ENCODE results near the gene RXRG.

The RXRG gene

DNA sequence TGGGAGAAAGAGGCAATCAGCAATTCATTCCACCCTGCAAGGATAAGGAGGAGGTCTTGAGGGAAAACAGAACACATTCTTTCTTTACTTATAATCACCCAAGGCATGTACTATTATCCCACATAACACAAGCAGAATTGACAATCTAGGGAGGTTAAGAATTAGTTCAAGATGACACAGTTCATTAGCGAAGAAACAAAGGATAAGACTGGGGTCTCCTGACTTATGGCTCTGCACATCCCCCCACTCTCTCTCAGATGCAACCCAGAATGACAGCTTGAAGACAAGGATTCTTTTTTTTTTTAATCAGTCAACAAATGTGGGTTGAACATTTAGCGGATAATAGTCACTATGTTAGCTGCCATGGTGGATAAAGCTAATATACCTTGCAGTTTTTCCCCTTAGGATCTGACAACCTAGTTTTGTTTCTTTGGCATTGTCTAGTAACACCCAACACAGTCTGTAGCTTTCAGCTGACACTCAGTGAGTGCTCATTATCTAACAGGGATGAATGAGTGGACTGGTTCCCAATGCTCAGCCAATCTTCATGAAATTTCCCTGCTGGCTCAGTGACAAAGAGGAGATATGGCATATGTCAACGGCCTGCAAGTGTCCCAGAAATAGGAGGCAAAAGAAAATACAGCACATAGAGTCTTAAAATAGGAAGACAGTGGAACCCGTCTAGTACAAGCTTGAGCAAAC, 35.1 kb downstream of the RXRG start:
- no peaks in the 10 kb centered on the region for H3K4me1 ChIP-seq (ENCODE audit: insufficient read depth, low read length)
- no peaks in the 10 kb centered on the region for H3K36me3 ChIP-seq (ENCODE audit: insufficient read depth, low read length)
- ATAC-seq (ENCODE audit: insufficient read depth, low read depth) (no peak), DNase-seq (no peak)
- no peaks in the 10 kb centered on the region for H3K79me2 ChIP-seq (ENCODE audit: insufficient read depth, low read length)
- no peak for TF ChIP-seq EZH2 (IDR thresholded peaks at IDR 0.05; ENCODE audit: borderline replicate concordance, low read depth, low read length, severe bottlenecking)
- no peak for TF ChIP-seq CTCF (IDR thresholded peaks at IDR 0.05; ENCODE audit: borderline replicate concordance, extremely low read depth, low read length, poor library complexity, severe bottlenecking)
- H3K9me3 ChIP-seq (ENCODE audit: insufficient read depth, low read length, severe bottlenecking) = no peaks in the 10 kb centered on the region
- no peak overlapping the region for H3K9ac ChIP-seq (ENCODE audit: low read depth, low read length)
- H2AFZ ChIP-seq (ENCODE audit: low read depth, low read length) = no peak overlapping the region
- peaks cover 70% of the 10 kb centered on the region for H3K27me3 ChIP-seq (ENCODE audit: insufficient read depth, low read length, poor library complexity)
- H4K20me1 ChIP-seq (ENCODE audit: insufficient read depth, low read length) = peaks cover 8% of the 10 kb centered on the region; the same call in 1 of the 2 replicates
- H3K4me2 ChIP-seq (ENCODE audit: insufficient read depth, low read length) = no peak overlapping the region
- no peak overlapping the region for H3K4me3 ChIP-seq (ENCODE audit: low read depth in 1 of 2, low read length in 2 of 2)
- no peak overlapping the region for H3K27ac ChIP-seq (ENCODE audit: low read length)

- Histone ChIP-seq H3K79me2 (ENCODE audit: insufficient read depth, low read length) (no peaks in the 10 kb centered on the region), H3K9ac (ENCODE audit: low read depth, low read length) (no peak overlapping the region), H3K4me2 (ENCODE audit: insufficient read depth, low read length) (no peak overlapping the region), H3K27ac (ENCODE audit: low read length) (no peak overlapping the region), H4K20me1 (ENCODE audit: insufficient read depth, low read length) (peaks cover 8% of the 10 kb centered on the region; the same call in 1 of the 2 replicates), H3K27me3 (ENCODE audit: insufficient read depth, low read length, poor library complexity) (peaks cover 66% of the 10 kb centered on the region), H3K4me1 (ENCODE audit: insufficient read depth, low read length) (no peaks in the 10 kb centered on the region), H3K36me3 (ENCODE audit: insufficient read depth, low read length) (no peaks in the 10 kb centered on the region), H3K4me3 (ENCODE audit: low read depth in 1 of 2, low read length in 2 of 2) (no peak overlapping the region), H3K9me3 (ENCODE audit: insufficient read depth, low read length, severe bottlenecking) (no peaks in the 10 kb centered on the region), H2AFZ (ENCODE audit: low read depth, low read length) (no peak overlapping the region)
- ATAC-seq (ENCODE audit: insufficient read depth, low read depth) (no peak), DNase-seq (no peak)
- TF ChIP-seq EZH2 (IDR thresholded peaks at IDR 0.05; ENCODE audit: borderline replicate concordance, low read depth, low read length, severe bottlenecking) (no peak), CTCF (IDR thresholded peaks at IDR 0.05; ENCODE audit: borderline replicate concordance, extremely low read depth, low read length, poor library complexity, severe bottlenecking) (peak; percentile 56)
Observed at GRCh38 chr1:165408518-165408917, 36.4 kb downstream of the RXRG start.

GRCh38 chr1:165407398-165407797, 37.5 kb downstream of the RXRG start:
- Histone ChIP-seq H3K4me1 (ENCODE audit: insufficient read depth, low read length) (no peaks in the 10 kb centered on the region), H3K36me3 (ENCODE audit: insufficient read depth, low read length) (no peaks in the 10 kb centered on the region), H3K9me3 (ENCODE audit: insufficient read depth, low read length, severe bottlenecking) (no peaks in the 10 kb centered on the region), H3K27ac (ENCODE audit: low read length) (no peak overlapping the region), H3K27me3 (ENCODE audit: insufficient read depth, low read length, poor library complexity) (peaks cover 69% of the 10 kb centered on the region), H2AFZ (ENCODE audit: low read depth, low read length) (no peak overlapping the region), H3K79me2 (ENCODE audit: insufficient read depth, low read length) (no peaks in the 10 kb centered on the region), H3K9ac (ENCODE audit: low read depth, low read length) (no peak overlapping the region), H3K4me2 (ENCODE audit: insufficient read depth, low read length) (no peak overlapping the region), H4K20me1 (ENCODE audit: insufficient read depth, low read length) (peaks cover 16% of the 10 kb centered on the region), H3K4me3 (ENCODE audit: low read depth in 1 of 2, low read length in 2 of 2) (no peak overlapping the region)
- ATAC-seq (ENCODE audit: insufficient read depth, low read depth) (no peak), DNase-seq (no peak)
- TF ChIP-seq EZH2 (IDR thresholded peaks at IDR 0.05; ENCODE audit: borderline replicate concordance, low read depth, low read length, severe bottlenecking) (no peak), CTCF (IDR thresholded peaks at IDR 0.05; ENCODE audit: borderline replicate concordance, extremely low read depth, low read length, poor library complexity, severe bottlenecking) (no peak)
